AG09319 (cell line): ENCODE data around the gene BCAP31.

Experiments used
- DNase-seq: peaks from one replicate; pipeline ENCODE4 v3.0.0-alpha.2; 2010; ENCODE audit warnings: low read depth; ENCODE audit errors: extremely low read depth
- TF ChIP-seq, protein P1 (sequence below): IDR thresholded peaks from 2 replicates; pipeline ENCODE4 v1.5.1; 2011; ENCODE audit warnings: low read depth, mild to moderate bottlenecking, inconsistent platforms, low read length, moderate library complexity

The BCAP31 gene

DNA sequence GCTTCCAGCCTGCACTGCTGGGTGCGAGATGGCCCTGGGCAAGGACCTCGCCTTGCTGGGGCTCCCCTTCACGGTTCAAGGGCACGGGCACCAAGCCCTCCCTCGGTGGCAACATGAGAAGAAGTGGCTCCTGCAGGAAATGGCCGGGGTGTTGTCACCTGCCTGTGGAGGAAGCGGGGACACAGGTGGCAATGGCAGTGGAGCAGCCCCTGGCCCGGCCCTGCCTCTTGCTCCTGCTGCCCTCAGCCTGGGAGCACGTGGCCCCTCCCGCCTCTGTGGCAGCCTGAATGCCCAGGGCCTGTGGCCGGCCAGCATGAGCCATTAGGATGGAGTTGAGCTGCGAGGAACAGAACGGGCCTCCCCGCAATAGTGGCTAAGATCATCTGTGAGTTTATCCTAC lies 17.3 kb upstream of the BCAP31 start:
- TF ChIP-seq, protein P1, sequence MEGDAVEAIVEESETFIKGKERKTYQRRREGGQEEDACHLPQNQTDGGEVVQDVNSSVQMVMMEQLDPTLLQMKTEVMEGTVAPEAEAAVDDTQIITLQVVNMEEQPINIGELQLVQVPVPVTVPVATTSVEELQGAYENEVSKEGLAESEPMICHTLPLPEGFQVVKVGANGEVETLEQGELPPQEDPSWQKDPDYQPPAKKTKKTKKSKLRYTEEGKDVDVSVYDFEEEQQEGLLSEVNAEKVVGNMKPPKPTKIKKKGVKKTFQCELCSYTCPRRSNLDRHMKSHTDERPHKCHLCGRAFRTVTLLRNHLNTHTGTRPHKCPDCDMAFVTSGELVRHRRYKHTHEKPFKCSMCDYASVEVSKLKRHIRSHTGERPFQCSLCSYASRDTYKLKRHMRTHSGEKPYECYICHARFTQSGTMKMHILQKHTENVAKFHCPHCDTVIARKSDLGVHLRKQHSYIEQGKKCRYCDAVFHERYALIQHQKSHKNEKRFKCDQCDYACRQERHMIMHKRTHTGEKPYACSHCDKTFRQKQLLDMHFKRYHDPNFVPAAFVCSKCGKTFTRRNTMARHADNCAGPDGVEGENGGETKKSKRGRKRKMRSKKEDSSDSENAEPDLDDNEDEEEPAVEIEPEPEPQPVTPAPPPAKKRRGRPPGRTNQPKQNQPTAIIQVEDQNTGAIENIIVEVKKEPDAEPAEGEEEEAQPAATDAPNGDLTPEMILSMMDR, result no peak

GRCh38 chrX:153740631-153741222 lies 16.5 kb upstream of the BCAP31 start:
- no peak for DNase-seq
- TF ChIP-seq, protein P1, result no peak

More for the DNA sequence above, 17.3 kb upstream of the BCAP31 start:
- no peak for DNase-seq

- TF ChIP-seq, protein P1, result no peak
Observed at GRCh38 chrX:153739754-153740486, 15.7 kb upstream of the BCAP31 start.

DNA sequence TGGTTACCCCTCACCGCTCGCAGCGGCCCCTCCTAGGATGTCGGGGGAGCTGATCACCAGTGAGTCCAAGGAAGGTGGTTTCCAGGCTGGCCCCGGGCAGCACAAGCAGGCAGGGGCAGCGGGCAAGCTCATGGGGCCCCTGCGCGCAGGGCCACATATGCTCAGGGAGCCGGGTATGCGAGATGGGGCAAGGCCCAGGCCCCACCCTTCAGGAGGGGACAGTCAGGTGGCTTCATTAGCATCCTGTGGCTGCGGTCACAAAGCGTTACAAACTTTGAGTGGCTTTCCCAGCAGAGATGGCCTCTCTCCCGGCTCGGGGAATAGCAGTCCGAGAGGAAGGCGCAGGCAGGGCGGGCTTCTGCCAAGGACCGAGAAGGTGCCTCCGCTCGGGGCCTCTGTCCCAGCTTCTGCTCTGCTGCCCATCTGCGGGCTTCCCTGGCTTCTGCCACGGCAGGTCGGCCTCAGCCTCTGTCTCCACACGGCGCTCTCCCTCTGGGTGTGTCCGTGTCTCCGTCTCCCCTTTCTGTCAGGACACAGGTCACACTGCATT lies 13.9 kb upstream of the BCAP31 start:
- TF ChIP-seq, protein P1, result no peak
- DNase-seq, result no peak

More at GRCh38 chrX:153739754-153740486, 15.7 kb upstream of the BCAP31 start:
- no peak for DNase-seq

- no peak for DNase-seq
- TF ChIP-seq, protein P1, result no peak
Observed at GRCh38 chrX:153736871-153737441, 12.8 kb upstream of the BCAP31 start.

DNA sequence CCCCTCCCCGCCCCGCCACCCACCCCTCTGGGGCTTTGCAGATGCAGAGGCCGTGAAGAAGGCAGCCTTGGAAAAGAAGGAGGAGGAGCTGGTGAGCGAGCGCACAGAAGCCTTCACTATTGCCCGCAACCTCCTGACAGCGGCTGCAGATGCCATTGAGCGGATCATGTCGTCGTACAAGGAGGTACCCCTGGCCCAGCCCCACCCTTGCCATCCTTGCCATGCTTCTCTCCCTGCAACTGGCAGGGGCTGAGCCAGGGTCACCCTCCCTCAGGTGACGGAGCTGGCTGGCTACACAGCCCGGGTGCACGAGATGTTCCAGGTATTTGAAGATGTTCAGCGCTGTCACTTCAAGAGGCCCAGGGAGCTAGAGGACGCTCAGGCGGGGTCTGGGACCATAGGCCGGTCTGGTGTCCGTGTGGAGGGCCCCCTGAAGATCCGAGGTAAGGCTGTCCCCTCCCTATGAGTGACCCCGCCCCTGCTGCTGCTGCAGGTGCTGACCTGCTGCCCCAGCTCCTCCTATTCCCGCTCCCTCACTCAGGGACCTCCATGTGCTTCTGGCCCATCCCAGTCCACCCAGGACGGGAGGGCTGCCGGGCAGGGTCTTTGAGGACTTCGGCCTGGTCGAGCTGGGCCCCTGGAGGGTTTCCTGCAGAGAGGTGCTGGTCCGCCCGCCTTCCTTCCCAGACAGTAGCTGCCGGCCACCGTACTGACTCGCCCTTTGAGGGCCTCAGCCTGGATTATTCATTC lies 12.1 kb upstream of the BCAP31 start:
- DNase-seq, result no peak
- TF ChIP-seq, protein P1, result no peak

- DNase-seq, result no peak
- TF ChIP-seq, protein P1, result no peak
Observed at GRCh38 chrX:153735274-153735673, 11.1 kb upstream of the BCAP31 start.
